Upper lobe of left lung (tissue), 4 donors: ENCODE data around the gene DENND4C.

Source experiments
- POLR2A ChIP-seq, 4 donors: fragments of 450-650 bp; IDR thresholded peaks; one replicate each; pipeline ENCODE4 v1.5.1; 2016 to 2017; ENCODE audit warnings: antibody characterized with exemption in 4 of 4, mild to moderate bottlenecking in 2 of 4
- POLR2AphosphoS5 ChIP-seq, 2 donors: sonication (generic); formaldehyde crosslinking; IDR thresholded peaks; one replicate each; pipeline ENCODE4 v1.5.1; 2017; ENCODE audit warnings: antibody characterized with exemption in 2 of 2
- TF ChIP-seq, protein P1 (sequence below), 6 experiments: fragments of 450-650 bp in 4 of 6; fragments of 200-600 bp in 2 of 6; sonication (generic) in 2 of 6; IDR thresholded peaks; one replicate each; pipeline ENCODE4 v1.5.1; 2016 to 2019; ENCODE audit warnings: antibody characterized with exemption in 6 of 6

DNA sequence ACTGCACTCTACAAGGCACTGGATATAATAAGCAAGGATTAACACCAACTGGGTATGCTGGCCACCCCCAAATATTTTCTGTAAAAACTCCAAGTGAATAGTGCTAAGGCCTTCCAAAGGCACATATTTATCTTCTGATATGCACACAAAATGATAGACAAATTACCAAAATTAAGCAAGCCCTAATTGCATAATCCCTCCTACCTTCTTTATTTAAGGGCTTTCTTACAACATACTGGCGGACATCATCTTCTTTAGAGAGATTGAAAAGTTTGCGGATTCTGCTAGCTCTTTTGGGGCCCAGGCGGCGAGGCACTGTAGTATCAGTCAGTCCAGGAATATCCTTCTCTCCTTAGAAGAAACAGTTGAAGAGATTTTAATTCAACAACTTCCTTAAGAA lies 147.7 kb downstream of the DENND4C start:
- TF ChIP-seq POLR2A (IDR thresholded peaks at IDR 0.05) (no peak), POLR2AphosphoS5 (IDR thresholded peaks at IDR 0.05) (no peak)
- TF ChIP-seq, protein P1, sequence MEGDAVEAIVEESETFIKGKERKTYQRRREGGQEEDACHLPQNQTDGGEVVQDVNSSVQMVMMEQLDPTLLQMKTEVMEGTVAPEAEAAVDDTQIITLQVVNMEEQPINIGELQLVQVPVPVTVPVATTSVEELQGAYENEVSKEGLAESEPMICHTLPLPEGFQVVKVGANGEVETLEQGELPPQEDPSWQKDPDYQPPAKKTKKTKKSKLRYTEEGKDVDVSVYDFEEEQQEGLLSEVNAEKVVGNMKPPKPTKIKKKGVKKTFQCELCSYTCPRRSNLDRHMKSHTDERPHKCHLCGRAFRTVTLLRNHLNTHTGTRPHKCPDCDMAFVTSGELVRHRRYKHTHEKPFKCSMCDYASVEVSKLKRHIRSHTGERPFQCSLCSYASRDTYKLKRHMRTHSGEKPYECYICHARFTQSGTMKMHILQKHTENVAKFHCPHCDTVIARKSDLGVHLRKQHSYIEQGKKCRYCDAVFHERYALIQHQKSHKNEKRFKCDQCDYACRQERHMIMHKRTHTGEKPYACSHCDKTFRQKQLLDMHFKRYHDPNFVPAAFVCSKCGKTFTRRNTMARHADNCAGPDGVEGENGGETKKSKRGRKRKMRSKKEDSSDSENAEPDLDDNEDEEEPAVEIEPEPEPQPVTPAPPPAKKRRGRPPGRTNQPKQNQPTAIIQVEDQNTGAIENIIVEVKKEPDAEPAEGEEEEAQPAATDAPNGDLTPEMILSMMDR (IDR thresholded peaks at IDR 0.05), result no peak
